Measurements from ENCODE around the gene ARFGEF2.

DNA sequence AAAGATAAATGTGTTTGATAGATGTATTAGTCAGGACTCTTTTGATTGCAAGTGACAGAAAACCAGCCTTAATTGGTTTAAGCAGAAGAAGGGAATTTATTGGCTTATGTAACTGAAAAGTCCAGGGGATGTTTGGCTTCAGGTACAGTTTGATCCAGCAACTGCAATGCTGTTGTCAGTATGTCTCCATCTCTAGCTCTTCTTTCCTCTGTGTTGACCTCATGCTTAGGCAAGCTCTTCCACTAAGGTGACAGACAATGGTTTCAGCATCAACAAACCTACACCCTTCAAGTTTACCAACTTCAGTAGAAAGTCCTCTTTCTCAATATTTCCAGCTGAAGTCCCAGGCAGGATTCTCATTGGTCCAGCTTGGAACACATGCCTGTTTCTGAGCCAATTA, 28.1 kb upstream of the ARFGEF2 start:
- TF ChIP-seq, protein P1, sequence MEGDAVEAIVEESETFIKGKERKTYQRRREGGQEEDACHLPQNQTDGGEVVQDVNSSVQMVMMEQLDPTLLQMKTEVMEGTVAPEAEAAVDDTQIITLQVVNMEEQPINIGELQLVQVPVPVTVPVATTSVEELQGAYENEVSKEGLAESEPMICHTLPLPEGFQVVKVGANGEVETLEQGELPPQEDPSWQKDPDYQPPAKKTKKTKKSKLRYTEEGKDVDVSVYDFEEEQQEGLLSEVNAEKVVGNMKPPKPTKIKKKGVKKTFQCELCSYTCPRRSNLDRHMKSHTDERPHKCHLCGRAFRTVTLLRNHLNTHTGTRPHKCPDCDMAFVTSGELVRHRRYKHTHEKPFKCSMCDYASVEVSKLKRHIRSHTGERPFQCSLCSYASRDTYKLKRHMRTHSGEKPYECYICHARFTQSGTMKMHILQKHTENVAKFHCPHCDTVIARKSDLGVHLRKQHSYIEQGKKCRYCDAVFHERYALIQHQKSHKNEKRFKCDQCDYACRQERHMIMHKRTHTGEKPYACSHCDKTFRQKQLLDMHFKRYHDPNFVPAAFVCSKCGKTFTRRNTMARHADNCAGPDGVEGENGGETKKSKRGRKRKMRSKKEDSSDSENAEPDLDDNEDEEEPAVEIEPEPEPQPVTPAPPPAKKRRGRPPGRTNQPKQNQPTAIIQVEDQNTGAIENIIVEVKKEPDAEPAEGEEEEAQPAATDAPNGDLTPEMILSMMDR (IDR thresholded peaks at IDR 0.05; ENCODE audit: borderline replicate concordance, extremely low read depth, low read length, poor library complexity, severe bottlenecking): no peak
- no peak for TF ChIP-seq EZH2 (IDR thresholded peaks at IDR 0.05; ENCODE audit: borderline replicate concordance, low read depth, low read length, severe bottlenecking)
